ENCODE data around the gene HACE1. TPM values are rescaled to one million over a fixed set of nuclear protein-coding genes. Genes with fewer than 3 reads are reported as not detected.
A peak's percentile ranks its signal among the peaks of the same experiment; 100 is the strongest.

The HACE1 gene
- total RNA-seq, 2 donors from 2014 or later: 13.5 to 16.6 TPM

DNA sequence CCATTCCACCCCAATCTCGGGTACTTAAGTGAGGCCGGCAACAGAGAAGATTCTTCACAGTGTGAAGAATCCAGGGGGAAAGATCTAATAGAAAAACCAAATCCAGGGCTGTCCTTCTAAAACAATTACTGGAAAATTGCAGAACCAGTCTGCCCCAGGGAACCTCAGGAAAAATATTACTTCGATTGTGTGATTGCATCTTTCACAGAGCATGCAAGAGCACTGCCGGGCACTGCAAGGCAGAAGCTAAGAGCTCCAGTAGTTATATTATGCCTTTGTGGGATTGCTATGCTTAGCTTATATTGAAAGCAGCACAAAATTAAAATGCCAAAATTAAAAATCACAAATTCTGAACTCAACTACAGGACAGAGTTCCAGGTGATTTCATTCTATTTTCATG, 175.9 kb downstream of the HACE1 start:
- no peak for ATAC-seq
- Histone ChIP-seq H3K36me3 (replicated peaks in 1 of 2; ENCODE audit: insufficient read depth in 1 of 2, low read depth in 2 of 2) (no peaks in the 10 kb centered on the region), H3K4me1 (no peaks in the 10 kb centered on the region), H3K27me3 (no peaks in the 10 kb centered on the region), H3K27ac (no peak overlapping the region), H3K9me3 (no peaks in the 10 kb centered on the region), H3K4me3 (no peak overlapping the region)
- TF ChIP-seq POLR2A (IDR thresholded peaks at IDR 0.05): no peak
- TF ChIP-seq, protein P1, sequence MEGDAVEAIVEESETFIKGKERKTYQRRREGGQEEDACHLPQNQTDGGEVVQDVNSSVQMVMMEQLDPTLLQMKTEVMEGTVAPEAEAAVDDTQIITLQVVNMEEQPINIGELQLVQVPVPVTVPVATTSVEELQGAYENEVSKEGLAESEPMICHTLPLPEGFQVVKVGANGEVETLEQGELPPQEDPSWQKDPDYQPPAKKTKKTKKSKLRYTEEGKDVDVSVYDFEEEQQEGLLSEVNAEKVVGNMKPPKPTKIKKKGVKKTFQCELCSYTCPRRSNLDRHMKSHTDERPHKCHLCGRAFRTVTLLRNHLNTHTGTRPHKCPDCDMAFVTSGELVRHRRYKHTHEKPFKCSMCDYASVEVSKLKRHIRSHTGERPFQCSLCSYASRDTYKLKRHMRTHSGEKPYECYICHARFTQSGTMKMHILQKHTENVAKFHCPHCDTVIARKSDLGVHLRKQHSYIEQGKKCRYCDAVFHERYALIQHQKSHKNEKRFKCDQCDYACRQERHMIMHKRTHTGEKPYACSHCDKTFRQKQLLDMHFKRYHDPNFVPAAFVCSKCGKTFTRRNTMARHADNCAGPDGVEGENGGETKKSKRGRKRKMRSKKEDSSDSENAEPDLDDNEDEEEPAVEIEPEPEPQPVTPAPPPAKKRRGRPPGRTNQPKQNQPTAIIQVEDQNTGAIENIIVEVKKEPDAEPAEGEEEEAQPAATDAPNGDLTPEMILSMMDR (IDR thresholded peaks at IDR 0.05): no peak
- no peak for DNase-seq
- intact Hi-C loops (cut with DNase I): no loop called here
- WGBS, 2 donors: 75 to 86% methylated on average over 4 of the region's 4 CpGs

DNA sequence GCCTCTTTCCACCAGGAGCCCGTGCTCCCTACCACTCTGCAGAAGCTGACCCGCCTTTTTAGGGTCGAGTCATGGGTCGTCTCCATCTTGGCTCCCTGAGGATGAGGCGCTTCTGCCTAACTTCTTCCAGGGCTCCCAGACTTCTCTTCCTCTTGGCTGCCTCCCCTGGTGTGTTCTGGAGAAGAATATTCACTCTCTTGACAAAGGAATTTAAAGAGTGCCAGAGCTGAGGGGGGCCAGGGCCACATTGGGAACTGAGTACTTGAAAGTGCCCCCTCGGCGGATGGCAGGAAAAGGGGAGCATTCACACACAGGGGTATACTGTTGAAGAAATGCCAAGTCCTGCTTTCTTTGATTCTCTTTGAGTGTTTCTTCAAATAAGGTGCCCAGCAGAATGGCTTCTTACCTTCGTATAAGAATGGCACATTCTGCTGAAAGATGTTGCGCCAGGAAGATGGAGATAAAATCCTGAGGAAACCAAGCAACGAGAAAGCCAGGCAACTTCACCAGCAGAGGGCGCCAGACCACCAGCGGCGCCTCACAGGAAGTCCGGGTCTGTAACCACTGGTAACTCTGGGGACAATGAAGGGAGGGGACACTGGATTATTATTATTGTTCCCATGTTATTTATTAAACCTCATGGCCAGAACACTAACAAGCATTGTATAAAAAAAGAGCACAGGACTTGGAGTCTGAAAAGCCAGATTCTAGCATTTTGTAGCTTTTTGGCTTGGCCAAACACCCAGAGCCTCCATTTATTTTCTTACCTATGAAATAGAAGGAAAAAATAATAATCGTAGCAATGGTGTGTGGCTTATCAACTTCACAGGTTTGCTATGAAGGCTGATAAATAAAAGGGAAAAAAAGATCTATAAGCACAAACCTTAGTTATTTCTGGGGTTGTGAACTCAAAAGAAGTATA, 176.7 kb downstream of the HACE1 start:
- WGBS, 2 donors: 47 to 58% methylated on average over 15 of the region's 15 CpGs
- Histone ChIP-seq H3K4me3 (no peak overlapping the region), H3K36me3 (replicated peaks in 1 of 2; ENCODE audit: insufficient read depth in 1 of 2, low read depth in 2 of 2) (no peaks in the 10 kb centered on the region), H3K4me1 (no peaks in the 10 kb centered on the region), H3K27me3 (no peaks in the 10 kb centered on the region), H3K9me3 (no peaks in the 10 kb centered on the region), H3K27ac (no peak overlapping the region)
- intact Hi-C loops (cut with DNase I): no loop called here
- ATAC-seq (no peak), DNase-seq (peak; percentile 23 to 58 (median 40))
- TF ChIP-seq, protein P1 (IDR thresholded peaks at IDR 0.05): peak; percentile 36 to 64 (median 49)
- TF ChIP-seq POLR2A (IDR thresholded peaks at IDR 0.05): no peak

DNA sequence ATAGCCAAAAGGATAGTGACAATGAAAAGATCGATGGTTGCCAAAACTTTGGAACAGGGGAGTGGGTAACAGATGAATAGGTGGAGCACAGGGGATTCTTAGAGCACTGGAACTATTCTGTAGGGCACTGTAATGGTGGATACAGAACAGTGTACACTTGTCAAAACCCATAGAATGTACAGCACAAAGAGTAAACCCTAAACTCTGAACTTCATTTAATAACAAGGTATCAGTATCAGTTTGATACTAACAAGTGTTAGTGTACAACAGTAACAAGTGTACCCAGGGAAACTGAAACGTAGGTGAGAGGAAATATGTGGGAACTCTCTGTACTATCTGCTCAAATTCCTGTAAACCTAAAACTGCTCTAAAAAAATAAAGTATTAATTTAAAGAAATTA, 179.2 kb downstream of the HACE1 start:
- no peak for ATAC-seq
- Histone ChIP-seq H3K4me3 (no peak overlapping the region), H3K9me3 (peaks cover 0 to 4% (median 0%) of the 10 kb centered on the region in 3 donors), H3K27me3 (no peaks in the 10 kb centered on the region), H3K4me1 (no peaks in the 10 kb centered on the region), H3K27ac (no peak overlapping the region), H3K36me3 (replicated peaks in 1 of 2; ENCODE audit: insufficient read depth in 1 of 2, low read depth in 2 of 2) (no peaks in the 10 kb centered on the region)
- no peak for DNase-seq
- intact Hi-C loops (cut with DNase I): no loop called here
- WGBS, 2 donors: 61 to 66% methylated on average over 2 of the region's 2 CpGs
- TF ChIP-seq POLR2A (IDR thresholded peaks at IDR 0.05): no peak
- TF ChIP-seq, protein P1 (IDR thresholded peaks at IDR 0.05): no peak

DNA sequence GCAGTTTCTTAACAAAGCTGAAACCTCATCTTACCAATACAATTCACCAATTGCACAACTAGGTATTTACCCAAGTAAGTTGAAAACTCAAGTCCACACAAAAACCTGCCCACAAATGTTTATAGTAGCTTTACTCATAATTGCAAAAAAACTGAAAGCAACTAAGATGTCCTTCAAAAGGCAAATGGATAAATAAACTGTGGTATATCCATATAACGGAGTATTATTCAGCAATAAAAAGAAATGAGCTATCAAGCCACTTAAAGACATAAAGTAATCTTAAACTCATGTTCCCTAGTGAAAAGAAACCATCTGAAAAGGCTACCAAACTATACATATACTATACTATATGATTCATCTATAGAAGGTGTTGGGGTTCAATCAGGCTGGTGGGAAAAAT, 179.7 kb downstream of the HACE1 start:
- 32 to 100% methylated on average over 1 of the region's 1 CpG for WGBS, 2 donors
- TF ChIP-seq POLR2A (IDR thresholded peaks at IDR 0.05): no peak
- TF ChIP-seq, protein P1 (IDR thresholded peaks at IDR 0.05): no peak
- no peak for ATAC-seq
- no peaks in the 10 kb centered on the region for H3K4me1 ChIP-seq
- H3K36me3 ChIP-seq (replicated peaks in 1 of 2; ENCODE audit: insufficient read depth in 1 of 2, low read depth in 2 of 2): no peaks in the 10 kb centered on the region
- intact Hi-C loops (cut with DNase I): no loop called here
- peaks cover 0 to 4% (median 0%) of the 10 kb centered on the region in 3 donors for H3K9me3 ChIP-seq
- no peaks in the 10 kb centered on the region for H3K27me3 ChIP-seq
- no peak overlapping the region for H3K27ac ChIP-seq
- no peak overlapping the region for H3K4me3 ChIP-seq
- DNase-seq: no peak

Small RNAs within 50 kb of the gene (small RNA-seq; reads per million reads assigned to genes)
- not detected for gene RNU6-897P

Other genes starting within 250 kb of the HACE1 start
- gene LIN28B, start 97.2 kb upstream of the HACE1 start, total RNA-seq: not detected

All from body of pancreas (tissue), 4 donors.